Naive thymus-derived CD8-positive, alpha-beta T cell (primary cell): ENCODE measurements around the gene FKBP9. TPM values are rescaled to one million over a fixed set of nuclear protein-coding genes. Genes with fewer than 3 reads are reported as not detected.

Experiments used
- ATAC-seq, 2 donors: fragments of 150-1000 bp; cut with Tn5 transposase in 1 of 2; sonication (Bioruptor Pico), chemical (Tn5 transposase) in 1 of 2; 1 replicate in 1 of 2; 2 replicates in 1 of 2; pipeline ENCODE4 v1.10.0; 2021; ENCODE audit warnings: mild to moderate bottlenecking in 2 of 2, moderate library complexity in 2 of 2
- POLR2A ChIA-PET: fragments of 350-600 bp; sonication (Branson Sonifier 250); formaldehyde crosslinking; loops from one replicate; lab custom pipeline; 2021; ENCODE audit warnings: antibody characterized with exemption; lab: Charles Lee
- DNase-seq, 10 donors: peaks; one replicate each; pipeline versions ENCODE4 v3.0.0 to v3.0.0-alpha.2; 2020 to 2022
- H3K27ac Mint-ChIP-seq, 10 donors: one replicate each; pipeline ENCODE4 v1.8.0; 2020 to 2022; ENCODE audit warnings: mild to moderate bottlenecking in 10 of 10, mixed read lengths in 10 of 10, moderate library complexity in 4 of 10, inconsistent platforms in 1 of 10
- H3K27me3 Mint-ChIP-seq, 5 donors: one replicate each; pipeline ENCODE4 v1.8.0; 2021 to 2022; ENCODE audit warnings: mixed read lengths in 5 of 5
- H3K36me3 Mint-ChIP-seq, 3 donors: one replicate each; pipeline ENCODE4 v1.8.0; 2020 to 2022; ENCODE audit warnings: mixed read lengths in 3 of 3, mild to moderate bottlenecking in 2 of 3, inconsistent platforms in 1 of 3
- H3K4me1 Mint-ChIP-seq, 4 donors: one replicate each; pipeline ENCODE4 v1.8.0; 2021 to 2022; ENCODE audit warnings: mixed read lengths in 4 of 4
- H3K4me3 Mint-ChIP-seq, 10 donors: one replicate each; pipeline ENCODE4 v1.8.0; 2020 to 2022; ENCODE audit warnings: mild to moderate bottlenecking in 10 of 10, mixed read lengths in 10 of 10, moderate library complexity in 6 of 10, inconsistent platforms in 1 of 10
- H3K9me3 Mint-ChIP-seq, 9 donors: one replicate each; pipeline ENCODE4 v1.8.0; 2020 to 2022; ENCODE audit warnings: mixed read lengths in 9 of 9, mild to moderate bottlenecking in 3 of 9, inconsistent platforms in 1 of 9, moderate library complexity in 1 of 9
- polyA plus RNA-seq, 3 donors: library from polyadenylated mRNA; unstranded; fragments of 300-500 nt; fragmentation: Illumina TruSeq; gene quantifications; one replicate each; pipeline ENCODE4 v1.2.3, GENCODE V29; 2021
- total RNA-seq, 8 experiments: library from RNA in 2 of 8; stranded (reverse) in 2 of 8; gene quantifications; one replicate each; pipeline ENCODE4 v1.2.3 and lab custom pipeline; 2021 to 2026

Gene FKBP9
- total and polyA plus RNA-seq, 5 experiments from 2014 or later, result 0.06 TPM; not detected in 4

- POLR2A ChIA-PET, result interaction anchor here (1.0 to 3.2 kb wide), 5 partner anchors 10 to 544 kb away, joined by 4 to 36 read pairs (median 9); partner anchors contain the start of genes AVL9, NT5C3A and RP9
- Mint-ChIP-seq H3K27ac (peak overlapping the region; percentile 18 to 92 (median 86)), H3K9me3 (no peaks in the 10 kb centered on the region), H3K27me3 (no peaks in the 10 kb centered on the region), H3K4me1 (peaks cover 15 to 67% (median 42%) of the 10 kb centered on the region in 4 donors), H3K4me3 (peak overlapping the region; percentile 71 to 91 (median 88)), H3K36me3 (peaks cover 0 to 7% (median 0%) of the 10 kb centered on the region in 3 donors)
- no peak for ATAC-seq
- no peak for DNase-seq
Observed at GRCh38 chr7:33039903-33040292, 82.7 kb downstream of the FKBP9 start.

GRCh38 chr7:33040803-33041516 is 83.7 kb downstream of the FKBP9 start:
- Mint-ChIP-seq H3K4me1 (peaks cover 15 to 71% (median 43%) of the 10 kb centered on the region in 4 donors), H3K4me3 (peak overlapping the region; percentile 62 to 87 (median 78)), H3K9me3 (no peaks in the 10 kb centered on the region), H3K36me3 (peaks cover 0 to 2% (median 0%) of the 10 kb centered on the region in 3 donors), H3K27ac (peak overlapping the region; percentile 86 to 95 (median 90)), H3K27me3 (no peaks in the 10 kb centered on the region)
- ATAC-seq (peak; percentile 99 to 100), DNase-seq (peak; percentile 22 to 85 (median 64))
- POLR2A ChIA-PET, result interaction anchor here (0.7 to 3.2 kb wide), 6 partner anchors 15 to 545 kb away, joined by 3 to 36 read pairs (median 8); partner anchors contain the start of genes AVL9, BBS9, NT5C3A and RP9

GRCh38 chr7:33041631-33042428 is 84.6 kb downstream of the FKBP9 start:
- Mint-ChIP-seq H3K9me3 (no peaks in the 10 kb centered on the region), H3K36me3 (peaks cover 0 to 2% (median 0%) of the 10 kb centered on the region in 3 donors), H3K4me1 (peaks cover 14 to 75% (median 44%) of the 10 kb centered on the region in 4 donors), H3K4me3 (no peak overlapping the region), H3K27me3 (no peaks in the 10 kb centered on the region), H3K27ac (peak overlapping the region in 3 of 10 donors; percentile 25 to 86 (median 27))
- no peak for DNase-seq
- POLR2A ChIA-PET, result interaction anchor here (0.7 to 3.2 kb wide), 3 partner anchors 16 to 67 kb away, joined by 3 to 36 read pairs (median 9); partner anchors contain the start of genes NT5C3A and RP9
- no peak for ATAC-seq

- no peak for DNase-seq
- Mint-ChIP-seq H3K9me3 (no peaks in the 10 kb centered on the region), H3K27me3 (no peaks in the 10 kb centered on the region), H3K4me3 (no peak overlapping the region), H3K27ac (peak overlapping the region in 9 of 10 donors; percentile 2 to 79 (median 57)), H3K36me3 (peaks cover 0 to 2% (median 0%) of the 10 kb centered on the region in 3 donors), H3K4me1 (peaks cover 16 to 73% (median 40%) of the 10 kb centered on the region in 4 donors)
- POLR2A ChIA-PET, result no interaction called here
- ATAC-seq, result no peak
Observed at GRCh38 chr7:33043501-33044400, 86.5 kb downstream of the FKBP9 start.

DNA sequence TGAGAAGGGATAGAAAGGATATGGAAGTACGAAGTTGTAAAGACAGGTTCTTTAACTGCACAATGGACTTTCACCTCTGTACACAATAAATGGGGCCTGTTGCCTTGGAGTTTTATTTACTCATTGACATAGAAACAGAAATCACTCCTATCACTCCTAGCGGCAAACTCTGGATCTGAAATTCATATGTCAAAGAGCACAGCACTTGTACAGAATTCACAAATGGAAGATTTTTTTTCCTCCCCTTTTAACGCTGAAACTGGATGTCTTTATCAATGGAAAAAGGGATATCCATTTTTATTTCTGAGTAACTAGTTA is 87.1 kb downstream of the FKBP9 start:
- POLR2A ChIA-PET, result no interaction called here
- Mint-ChIP-seq H3K27me3 (no peaks in the 10 kb centered on the region), H3K9me3 (no peaks in the 10 kb centered on the region), H3K36me3 (peaks cover 0 to 2% (median 0%) of the 10 kb centered on the region in 3 donors), H3K27ac (peak overlapping the region in 3 of 10 donors; percentile 34 to 57 (median 43)), H3K4me3 (no peak overlapping the region), H3K4me1 (peaks cover 16 to 72% (median 37%) of the 10 kb centered on the region in 4 donors)
- ATAC-seq (no peak), DNase-seq (no peak)

GRCh38 chr7:33044986-33045385 is 87.7 kb downstream of the FKBP9 start:
- H3K27ac Mint-ChIP-seq, result peak overlapping the region in 1 of 10 donors; percentile 34
- ATAC-seq, result no peak
- POLR2A ChIA-PET, result interaction anchor here (0.7 kb wide), 1 partner anchor 18 kb away, joined by 4 read pairs; no protein-coding TSS in a partner anchor
- peaks cover 0 to 2% (median 0%) of the 10 kb centered on the region in 3 donors for H3K36me3 Mint-ChIP-seq
- H3K4me1 Mint-ChIP-seq, result peaks cover 14 to 70% (median 31%) of the 10 kb centered on the region in 4 donors
- no peak for DNase-seq
- H3K27me3 Mint-ChIP-seq, result no peaks in the 10 kb centered on the region
- H3K9me3 Mint-ChIP-seq, result no peaks in the 10 kb centered on the region
- no peak overlapping the region for H3K4me3 Mint-ChIP-seq

GRCh38 chr7:33048257-33048656 is 91.0 kb downstream of the FKBP9 start:
- ATAC-seq (no peak), DNase-seq (no peak)
- POLR2A ChIA-PET, result interaction anchor here (0.5 kb wide), 1 partner anchor 268 kb away, joined by 3 read pairs; no protein-coding TSS in a partner anchor
- Mint-ChIP-seq H3K27me3 (no peaks in the 10 kb centered on the region), H3K9me3 (no peaks in the 10 kb centered on the region), H3K4me1 (peaks cover 16 to 78% (median 36%) of the 10 kb centered on the region in 4 donors), H3K36me3 (peaks cover 0 to 2% (median 0%) of the 10 kb centered on the region in 3 donors), H3K4me3 (no peak overlapping the region), H3K27ac (no peak overlapping the region)

DNA sequence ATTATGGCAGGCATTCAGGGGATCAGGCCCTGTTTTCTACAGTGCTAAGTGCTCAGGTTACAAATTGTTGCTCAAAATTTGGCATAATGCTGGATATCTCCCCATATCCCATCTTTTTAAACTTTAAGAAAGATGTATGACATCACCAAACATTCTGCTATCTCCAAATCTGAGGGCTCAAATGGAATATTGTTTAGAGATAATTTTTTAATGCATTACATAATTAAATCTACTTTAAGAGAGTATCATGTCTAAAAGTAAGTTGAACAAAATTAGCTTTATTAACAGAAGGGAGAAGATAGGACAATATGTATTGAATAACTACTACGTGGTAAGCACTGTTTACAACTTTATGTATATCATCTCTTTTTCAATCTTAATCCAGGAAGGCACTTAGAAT is 91.5 kb downstream of the FKBP9 start:
- H3K27ac Mint-ChIP-seq, result no peak overlapping the region

DNA sequence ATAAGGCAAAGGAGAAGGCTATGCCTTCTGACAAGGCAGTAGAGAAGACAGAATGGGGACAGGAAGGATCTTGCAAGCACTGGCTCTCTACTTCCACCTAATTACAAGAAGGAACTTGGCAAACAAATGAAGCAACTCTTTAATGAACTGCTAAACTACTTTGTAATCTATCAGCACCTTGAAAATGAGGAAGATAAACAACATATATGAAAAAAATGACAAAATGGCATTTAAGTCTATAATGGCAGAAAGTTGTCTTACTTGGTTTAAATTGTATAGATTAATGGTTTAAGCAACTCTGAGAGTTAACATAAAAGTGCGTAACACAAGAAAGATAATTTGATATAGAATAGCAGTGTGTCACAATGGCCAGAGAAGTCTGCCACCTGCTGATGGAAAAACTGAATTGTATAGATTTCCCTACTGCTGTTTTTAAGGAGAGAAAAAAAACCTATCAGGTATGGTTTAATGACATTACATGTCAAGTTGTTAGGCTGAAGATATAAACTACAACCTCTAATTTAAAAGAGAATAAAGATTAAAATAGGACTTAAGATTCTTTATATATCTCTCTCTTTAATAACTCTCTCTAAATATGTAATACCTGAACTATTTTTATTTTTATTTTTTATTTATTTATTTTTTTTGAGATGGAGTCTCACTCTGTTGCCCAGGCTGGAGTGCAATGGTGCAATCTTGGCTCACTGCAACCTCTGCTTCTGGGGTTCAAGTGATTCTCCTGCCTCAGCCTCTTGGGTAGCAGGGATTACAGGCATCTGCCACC is 93.5 kb downstream of the FKBP9 start:
- H3K36me3 Mint-ChIP-seq, result no peaks in the 10 kb centered on the region
- H3K27me3 Mint-ChIP-seq, result no peaks in the 10 kb centered on the region
- H3K27ac Mint-ChIP-seq, result peak overlapping the region in 4 of 10 donors; percentile 27 to 66 (median 46)
- no peaks in the 10 kb centered on the region for H3K9me3 Mint-ChIP-seq
- DNase-seq, result peak in 6 of 10 donors; percentile 3 to 59 (median 40)
- peak overlapping the region in 1 of 10 donors; percentile 13 for H3K4me3 Mint-ChIP-seq
- POLR2A ChIA-PET, result no interaction called here
- H3K4me1 Mint-ChIP-seq, result peaks cover 14 to 84% (median 40%) of the 10 kb centered on the region in 4 donors
- peak; percentile 72 to 74 for ATAC-seq

More for the DNA sequence above, 91.5 kb downstream of the FKBP9 start:
- no peak overlapping the region for H3K4me3 Mint-ChIP-seq
- peaks cover 0 to 2% (median 0%) of the 10 kb centered on the region in 3 donors for H3K36me3 Mint-ChIP-seq
- POLR2A ChIA-PET, result interaction anchor here (0.5 kb wide), 1 partner anchor 268 kb away, joined by 3 read pairs; no protein-coding TSS in a partner anchor
- no peaks in the 10 kb centered on the region for H3K27me3 Mint-ChIP-seq
- ATAC-seq (no peak), DNase-seq (no peak)
- H3K9me3 Mint-ChIP-seq, result no peaks in the 10 kb centered on the region
- H3K4me1 Mint-ChIP-seq, result peaks cover 12 to 77% (median 32%) of the 10 kb centered on the region in 4 donors

GRCh38 chr7:33053721-33054120 is 96.5 kb downstream of the FKBP9 start:
- no peak for DNase-seq
- H3K27me3 Mint-ChIP-seq, result no peaks in the 10 kb centered on the region

More at GRCh38 chr7:33053721-33054120, 96.5 kb downstream of the FKBP9 start:
- peak overlapping the region in 3 of 10 donors; percentile 0 to 44 (median 15) for H3K4me3 Mint-ChIP-seq
- POLR2A ChIA-PET, result interaction anchor here (1.9 kb wide), 1 partner anchor 9 kb away, joined by 13 read pairs; the partner anchor contains the start of gene NT5C3A
- H3K36me3 Mint-ChIP-seq, result peaks cover 0 to 7% (median 5%) of the 10 kb centered on the region in 3 donors
- ATAC-seq, result no peak
- H3K9me3 Mint-ChIP-seq, result no peaks in the 10 kb centered on the region
- H3K27ac Mint-ChIP-seq, result peak overlapping the region in 9 of 10 donors; percentile 16 to 90 (median 69)
- H3K4me1 Mint-ChIP-seq, result peaks cover 15 to 82% (median 52%) of the 10 kb centered on the region in 4 donors
